ENCODE data around the gene HNRNPLL.

The HNRNPLL gene

GRCh38 chr2:38596229-38596628, 6.5 kb downstream of the HNRNPLL start:
- DNase-seq (ENCODE audit: low read depth, low spot score): no peak

DNA sequence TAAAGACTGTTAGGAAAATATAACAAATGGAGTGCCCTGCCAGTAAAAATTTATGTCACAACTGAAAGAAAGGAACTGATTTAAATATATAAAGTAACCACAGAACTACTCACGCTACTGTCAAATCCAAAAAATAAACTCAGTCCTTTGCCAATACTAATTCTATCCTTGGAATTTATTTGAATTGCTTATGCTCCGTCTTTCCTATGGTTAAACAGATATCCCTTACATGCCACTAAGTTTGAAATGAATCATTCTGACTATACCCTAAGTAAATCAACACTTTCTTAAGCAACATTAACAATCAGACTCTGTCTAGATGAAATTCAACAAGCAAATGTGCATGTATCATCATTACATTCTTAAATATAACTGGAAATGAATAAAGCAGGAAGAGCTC, 9.8 kb downstream of the HNRNPLL start:
- no peak for DNase-seq (ENCODE audit: low read depth, low spot score)

DNA sequence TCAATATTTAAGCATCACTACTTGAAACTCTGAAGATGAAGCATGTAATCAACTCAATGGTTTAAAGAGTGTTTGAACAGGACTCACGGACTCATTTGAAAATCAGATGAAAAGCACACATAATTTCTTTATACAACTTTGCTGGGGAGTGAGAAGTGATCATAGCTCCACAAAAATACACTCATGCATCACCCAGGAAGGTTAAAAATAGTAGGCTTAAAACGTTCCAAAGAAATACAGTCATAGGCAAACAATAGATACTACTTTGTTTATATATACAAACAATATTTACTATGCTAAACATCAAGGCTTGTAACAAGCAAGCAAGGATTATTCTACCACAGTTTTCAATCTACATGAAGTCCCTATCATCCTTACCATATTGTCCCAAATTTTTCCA, 11.6 kb downstream of the HNRNPLL start:
- DNase-seq (ENCODE audit: low read depth, low spot score): no peak

GRCh38 chr2:38590053-38590452, 12.7 kb downstream of the HNRNPLL start:
- DNase-seq (ENCODE audit: low read depth, low spot score): no peak

DNA sequence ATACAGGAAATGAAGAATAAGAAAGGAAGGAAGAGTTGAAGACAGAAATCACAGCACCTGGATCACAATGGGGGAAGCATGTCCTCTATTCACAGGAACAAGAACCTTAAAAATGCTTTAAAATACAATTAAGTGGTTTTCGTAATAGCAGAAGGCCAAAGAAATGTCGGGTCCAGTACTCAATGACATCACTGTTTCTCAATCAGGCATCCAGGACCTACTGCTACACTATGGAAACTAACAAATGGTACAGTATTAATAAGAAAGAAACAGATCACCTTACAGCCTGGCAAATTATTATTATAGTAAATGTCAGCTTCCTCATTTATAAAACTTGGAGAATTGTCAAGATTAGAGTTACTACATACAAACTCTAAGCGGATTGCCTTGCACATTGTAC, 15.8 kb downstream of the HNRNPLL start:
- DNase-seq (ENCODE audit: low read depth, low spot score): no peak

GRCh38 chr2:38584881-38585280, 17.8 kb downstream of the HNRNPLL start:
- DNase-seq (ENCODE audit: low read depth, low spot score): no peak

DNA sequence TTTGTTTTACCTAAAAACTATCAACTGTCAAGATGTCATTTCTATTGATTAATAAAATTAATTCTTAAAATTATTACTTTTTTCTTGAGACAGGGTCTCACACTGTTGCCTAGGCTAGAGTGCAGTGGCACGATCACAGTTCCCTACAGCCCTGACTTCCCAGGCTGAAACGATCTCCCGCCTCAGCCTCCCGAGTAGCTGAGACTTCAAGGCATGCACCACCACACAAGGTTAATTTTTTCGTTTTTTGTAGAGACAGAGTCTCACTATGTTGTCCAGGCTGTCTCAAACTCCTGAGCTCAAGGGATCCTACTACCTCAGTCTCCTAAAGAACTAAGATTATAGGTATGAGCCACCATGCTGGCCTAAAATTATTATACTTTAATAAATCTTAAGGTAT, 18.7 kb downstream of the HNRNPLL start:
- no peak for DNase-seq (ENCODE audit: low read depth, low spot score)

DNA sequence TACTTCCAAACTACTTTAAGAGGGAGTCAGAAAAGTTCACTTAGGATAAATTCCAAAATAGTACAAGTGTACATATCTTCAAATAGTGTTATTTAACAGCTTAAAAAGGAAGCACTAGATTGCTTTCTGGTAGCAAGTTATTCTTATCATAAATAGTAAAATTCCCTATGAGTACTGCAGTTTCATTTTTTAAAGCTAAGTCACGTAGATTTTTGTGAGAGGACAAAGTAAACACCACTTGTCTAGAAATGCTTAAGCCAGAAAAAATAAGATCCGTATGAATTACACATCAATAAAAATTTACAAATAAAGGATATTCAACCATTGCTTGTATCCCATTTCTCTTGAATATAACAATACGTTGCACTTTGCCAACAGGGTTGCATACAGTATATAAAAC, 19.2 kb downstream of the HNRNPLL start:
- no peak for DNase-seq (ENCODE audit: low read depth, low spot score)

- peak; percentile 53 for DNase-seq (ENCODE audit: low read depth, low spot score)
Measured at GRCh38 chr2:38581193-38582147, 21.3 kb downstream of the HNRNPLL start.

GRCh38 chr2:38580115-38580636, 22.6 kb downstream of the HNRNPLL start:
- DNase-seq (ENCODE audit: low read depth, low spot score): no peak

- no peak for DNase-seq (ENCODE audit: low read depth, low spot score)
Measured at GRCh38 chr2:38578832-38579231, 23.9 kb downstream of the HNRNPLL start.

- DNase-seq (ENCODE audit: low read depth, low spot score): no peak
Measured at GRCh38 chr2:38574278-38574677, 28.4 kb downstream of the HNRNPLL start.

DNA sequence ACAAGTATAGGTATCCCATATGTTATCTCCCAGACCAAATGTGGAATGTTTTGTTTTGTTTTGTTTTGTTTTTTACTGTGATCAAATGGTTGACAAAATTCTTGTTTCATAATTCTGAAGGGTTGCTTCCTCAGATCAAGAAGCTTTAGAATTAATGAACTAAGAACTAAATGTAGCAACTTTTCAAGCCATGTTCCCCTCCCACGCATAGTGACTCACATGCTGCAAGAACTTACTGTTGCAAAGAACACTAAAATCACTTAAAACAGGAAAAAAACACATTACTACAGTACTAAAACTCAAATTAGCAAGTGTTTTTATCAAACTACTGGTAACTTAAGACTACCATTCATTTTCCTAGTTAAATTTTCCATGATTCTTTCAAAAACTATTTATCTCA, 30.6 kb downstream of the HNRNPLL start:
- no peak for DNase-seq (ENCODE audit: low read depth, low spot score)

- no peak for DNase-seq (ENCODE audit: low read depth, low spot score)
Measured at GRCh38 chr2:38571193-38571592, 31.5 kb downstream of the HNRNPLL start.

- DNase-seq (ENCODE audit: low read depth, low spot score): no peak
Measured at GRCh38 chr2:38568724-38569436, 33.8 kb downstream of the HNRNPLL start.

- no peak for DNase-seq (ENCODE audit: low read depth, low spot score)
Measured at GRCh38 chr2:38565333-38565732, 37.4 kb downstream of the HNRNPLL start.

GRCh38 chr2:38561691-38562090, 41.0 kb downstream of the HNRNPLL start:
- DNase-seq (ENCODE audit: low read depth, low spot score): no peak

DNA sequence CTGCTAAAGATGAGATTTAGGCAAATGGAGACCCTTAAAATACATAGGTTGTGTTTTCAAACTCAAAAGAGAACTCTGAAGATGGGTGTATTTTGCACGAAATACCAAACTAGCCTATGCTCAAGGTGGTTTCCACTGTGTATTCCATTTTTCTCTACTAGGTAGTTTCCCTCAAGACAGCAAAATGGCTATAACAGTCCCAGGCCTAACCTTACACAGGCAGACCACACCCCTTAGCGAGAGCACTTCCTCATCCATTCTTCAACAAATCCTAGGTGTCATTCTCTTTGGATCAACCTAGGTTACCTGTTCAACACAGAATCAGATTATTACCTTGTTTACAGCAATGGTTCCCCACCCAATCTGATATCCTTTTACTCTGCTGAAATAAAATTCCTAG, 42.6 kb downstream of the HNRNPLL start:
- DNase-seq (ENCODE audit: low read depth, low spot score): no peak

GRCh38 chr2:38557981-38558380, 44.7 kb downstream of the HNRNPLL start:
- DNase-seq (ENCODE audit: low read depth, low spot score): no peak

- no peak for DNase-seq (ENCODE audit: low read depth, low spot score)
Measured at GRCh38 chr2:38557217-38557616, 45.5 kb downstream of the HNRNPLL start.

GRCh38 chr2:38556006-38556801, 46.5 kb downstream of the HNRNPLL start:
- DNase-seq (ENCODE audit: low read depth, low spot score): no peak

All from ELF-1 (cell line).